Fibroblast of upper back skin (primary cell): ENCODE measurements around the gene ATG7.
"Not testable (repeated sequence)": the region's sequence is repeated elsewhere in the genome, so short reads cannot be mapped to it uniquely, and the experiment has no call there.

ENCODE experiments used
- DNase-seq: peaks from one replicate; pipeline ENCODE4 v3.0.0-alpha.2; 2013

The ATG7 gene

DNA sequence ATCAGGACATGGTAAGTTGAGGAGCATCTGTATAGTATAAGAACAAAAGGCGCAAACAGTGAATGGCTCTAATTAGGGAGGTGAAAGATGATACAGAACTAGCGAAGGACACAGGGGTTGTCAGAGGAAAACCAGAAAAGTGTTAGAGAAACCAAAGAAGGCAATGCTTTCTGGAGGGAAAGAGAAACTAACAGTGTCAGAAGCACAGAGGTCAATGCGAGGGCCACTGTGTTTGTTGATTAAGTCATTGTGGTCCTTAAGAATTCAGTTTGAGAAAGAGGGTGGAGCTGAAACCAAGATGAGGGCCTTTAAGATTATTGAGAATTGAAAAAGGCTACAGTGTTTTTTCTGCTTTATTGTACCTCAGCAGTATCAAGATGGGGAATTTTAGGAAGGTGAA, 28.8 kb downstream of the ATG7 start:
- DNase-seq, result no peak

GRCh38 chr3:11302444-11302843, 30.2 kb downstream of the ATG7 start:
- DNase-seq, result no peak

DNA sequence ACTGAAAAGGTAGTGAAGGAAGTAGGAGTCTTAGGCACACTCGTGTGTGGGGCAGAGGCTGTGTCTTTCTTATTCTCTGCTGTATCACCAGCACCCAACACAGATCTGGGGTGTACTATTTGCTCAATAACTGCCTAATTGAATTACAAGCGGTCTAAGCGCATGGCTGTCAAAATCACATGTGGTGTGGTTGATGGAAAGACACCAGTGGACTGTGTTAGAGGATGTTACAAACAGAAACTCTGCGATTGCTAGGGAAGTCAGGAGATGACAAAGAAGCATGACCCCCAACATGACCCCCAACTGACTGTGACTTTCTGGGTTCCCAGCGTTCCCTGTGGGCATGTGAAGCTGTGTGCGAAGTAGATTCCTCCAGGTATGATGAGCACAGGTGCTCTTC, 32.0 kb downstream of the ATG7 start:
- no peak for DNase-seq

GRCh38 chr3:11305509-11305908, 33.3 kb downstream of the ATG7 start:
- no peak for DNase-seq

GRCh38 chr3:11306817-11307589, 34.8 kb downstream of the ATG7 start:
- no peak for DNase-seq

- DNase-seq, result no peak
Observed at GRCh38 chr3:11307830-11308432, 35.7 kb downstream of the ATG7 start.

- DNase-seq, result no peak
Observed at GRCh38 chr3:11310258-11310657, 38.1 kb downstream of the ATG7 start.

GRCh38 chr3:11312166-11312565, 40.0 kb downstream of the ATG7 start:
- DNase-seq, result peak; percentile 46

GRCh38 chr3:11317300-11317699, 45.1 kb downstream of the ATG7 start:
- no peak for DNase-seq

DNA sequence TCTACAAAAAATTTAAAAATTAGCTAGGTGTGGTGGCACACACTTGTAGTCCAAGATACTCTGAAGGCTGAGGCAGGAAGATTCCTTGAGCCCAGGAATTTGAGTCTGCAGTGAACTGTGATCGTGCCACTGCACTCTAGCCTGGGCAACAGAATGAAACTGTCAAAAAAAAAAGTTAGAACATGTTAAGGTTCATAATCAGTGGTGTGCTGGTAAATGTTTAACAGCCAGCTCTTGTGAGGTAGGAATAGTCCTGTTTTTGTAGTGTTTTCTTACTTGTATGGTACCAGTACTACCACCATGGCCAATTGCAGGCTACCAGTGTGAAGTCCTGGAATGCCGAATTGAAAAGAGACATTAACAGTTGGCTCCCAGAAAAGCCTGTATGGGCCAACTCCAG, 50.7 kb downstream of the ATG7 start:
- DNase-seq, result no peak

DNA sequence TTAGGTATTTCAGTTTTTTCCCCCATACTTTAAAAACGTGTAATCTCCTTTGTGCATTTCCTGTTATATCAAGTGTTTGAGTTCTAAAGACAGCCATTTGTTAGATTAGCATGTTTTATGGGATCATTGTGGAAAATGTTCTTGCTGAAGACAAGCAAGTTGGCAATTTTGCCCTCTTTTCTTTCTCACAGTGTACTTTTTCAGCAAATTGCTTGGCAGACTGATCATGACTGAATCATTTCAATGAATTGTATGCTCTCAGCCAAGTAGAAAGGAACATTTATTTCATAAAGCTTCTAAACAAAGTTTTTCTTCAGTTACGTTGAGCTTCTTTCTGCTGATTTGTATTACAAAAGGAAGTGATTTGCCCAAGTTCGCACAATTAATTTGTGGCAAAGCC, 51.6 kb downstream of the ATG7 start:
- no peak for DNase-seq

GRCh38 chr3:11327619-11328018, 55.4 kb downstream of the ATG7 start:
- no peak for DNase-seq

DNA sequence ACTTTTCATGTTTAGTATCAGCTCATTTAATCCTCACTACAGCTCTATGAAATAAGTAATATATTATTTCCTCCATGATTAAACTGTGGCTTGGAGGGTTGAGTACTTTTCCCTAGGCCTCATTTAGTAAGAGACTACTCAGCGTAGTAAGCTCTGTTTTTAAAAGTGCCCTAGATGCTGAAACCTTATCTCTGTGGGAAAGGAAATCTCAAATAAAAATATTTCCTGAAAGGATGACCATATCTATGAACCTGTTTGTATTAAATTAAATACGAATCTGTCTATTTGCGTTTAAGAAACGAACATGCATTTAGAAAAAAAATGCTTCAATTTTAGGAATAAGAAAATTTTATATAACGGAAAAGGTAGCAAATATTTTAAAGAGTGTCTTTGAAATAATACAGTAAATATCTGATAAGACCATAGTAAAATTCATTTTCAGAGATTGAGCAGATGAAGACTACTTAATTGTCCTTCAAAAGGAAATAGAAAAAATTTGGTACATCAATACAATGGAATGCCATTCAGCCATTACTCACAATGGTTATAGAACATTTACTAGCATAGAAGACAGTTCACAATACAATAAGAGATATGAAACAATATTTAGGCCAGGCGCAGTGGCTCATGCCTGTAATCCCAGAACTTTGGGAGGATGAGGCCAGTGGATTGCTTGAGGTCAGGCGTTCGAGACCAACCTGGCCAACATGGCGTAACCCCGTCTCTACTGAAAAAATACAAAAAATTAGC, 56.2 kb downstream of the ATG7 start:
- DNase-seq, result no peak

DNA sequence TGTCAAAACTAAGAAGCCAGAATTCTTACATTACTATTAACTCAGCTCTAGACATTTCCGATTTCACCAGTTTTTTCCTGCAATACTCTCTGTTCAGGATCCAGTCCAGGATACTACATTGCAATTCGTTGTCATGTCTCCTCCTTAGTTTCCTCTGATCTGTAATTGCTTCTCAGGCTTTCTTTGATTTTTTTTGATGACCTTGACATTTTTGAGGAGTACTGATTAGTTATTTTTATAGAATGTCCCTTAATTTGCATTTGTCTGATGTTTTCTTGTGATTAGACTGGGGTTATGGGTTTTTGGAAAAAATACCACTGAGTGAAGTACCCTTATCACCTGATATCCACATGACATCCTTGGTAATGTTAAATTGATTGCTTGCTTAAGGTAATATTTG, 57.6 kb downstream of the ATG7 start:
- no peak for DNase-seq

GRCh38 chr3:11331101-11331500, 58.9 kb downstream of the ATG7 start:
- peak; percentile 32 for DNase-seq

- DNase-seq, result peak; percentile 83
Observed at GRCh38 chr3:11335056-11335608, 62.9 kb downstream of the ATG7 start.

DNA sequence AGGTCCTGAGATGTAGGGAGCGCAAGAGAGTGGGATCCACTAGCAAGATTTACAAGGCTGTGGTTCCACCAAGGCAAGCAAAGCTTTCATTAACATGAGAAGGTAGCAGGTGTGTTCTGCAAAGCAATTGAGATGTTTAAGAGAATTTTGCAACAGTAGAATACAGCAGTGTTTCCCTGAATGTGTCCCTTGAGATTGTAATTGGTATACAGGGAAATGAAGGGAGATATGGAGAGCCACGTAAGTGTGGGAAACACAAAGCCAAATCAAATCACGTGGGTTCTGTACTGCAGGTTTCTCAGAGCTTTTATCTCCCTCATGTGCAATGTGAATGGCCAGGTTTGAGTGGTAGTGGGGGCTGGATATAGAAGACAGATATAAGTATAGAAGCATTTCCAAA, 67.3 kb downstream of the ATG7 start:
- no peak for DNase-seq

- DNase-seq, result peak; percentile 26
Observed at GRCh38 chr3:11346416-11346815, 74.2 kb downstream of the ATG7 start.

DNA sequence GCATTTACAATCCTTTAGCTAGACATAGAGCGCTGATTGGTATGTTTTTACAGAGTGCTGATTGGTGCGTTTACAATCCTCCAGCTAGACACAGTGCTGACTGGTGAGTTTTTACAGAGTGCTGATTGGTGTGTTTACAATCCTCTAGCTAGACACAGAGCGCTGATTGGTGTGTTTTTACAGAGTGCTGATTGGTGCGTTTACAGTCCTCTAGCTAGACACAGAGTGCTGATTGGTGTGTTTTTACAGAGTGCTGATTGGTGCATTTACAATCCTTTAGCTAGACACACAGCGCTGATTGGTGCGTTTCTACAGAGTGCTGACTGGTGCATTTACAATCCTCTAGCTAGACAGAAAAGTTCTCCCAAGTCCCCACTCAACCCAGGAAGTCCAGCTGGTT, 76.7 kb downstream of the ATG7 start:
- not testable (repeated sequence) for DNase-seq

GRCh38 chr3:11349446-11349845, 77.2 kb downstream of the ATG7 start:
- DNase-seq, result no peak

- no peak for DNase-seq
Observed at GRCh38 chr3:11350374-11350773, 78.2 kb downstream of the ATG7 start.

GRCh38 chr3:11351451-11351850, 79.3 kb downstream of the ATG7 start:
- DNase-seq, result no peak

GRCh38 chr3:11356269-11356668, 84.1 kb downstream of the ATG7 start:
- DNase-seq, result peak; percentile 66

GRCh38 chr3:11362600-11362999, 90.4 kb downstream of the ATG7 start:
- no peak for DNase-seq
